ENCODE results near the gene ADAM23. TPM values are rescaled to one million over a fixed set of nuclear protein-coding genes. Genes with fewer than 3 reads are reported as not detected.

The ADAM23 gene
- 0.09 and 0.14 TPM in 2 replicates for total RNA-seq

GRCh38 chr2:206442833-206443734 is at the start of gene ADAM23:
Gene ADAM23, plus strand, starts transcription at chr2:206443532. Its CDS starts 335 bp downstream, at chr2:206443867.

GRCh38 chr2:206642075-206643025 is 199.0 kb downstream of the ADAM23 start, which contains the start of gene FAM237A:
Gene FAM237A, plus strand, starts transcription at chr2:206642487. Its CDS starts 1,750 bp downstream, at chr2:206644237.

Other genes with a start within 250 kb of the ADAM23 start
- gene ZDBF2, start 168.9 kb upstream of the ADAM23 start, total RNA-seq: 2.8 and 4.2 TPM in 2 replicates
- not detected in 2 replicates for gene FAM237A, start 199.0 kb downstream of the ADAM23 start, total RNA-seq